Mesodermal cell (in vitro differentiated cells): ENCODE measurements around the gene ARHGDIG.
"Not testable (repeated sequence)": the region's sequence is repeated elsewhere in the genome, so short reads cannot be mapped to it uniquely, and the experiment has no call there.

Source experiments
- H3K27ac ChIP-seq: 2 replicates; pipeline ENCODE4 v1.7.0; 2013; ENCODE audit warnings: mild to moderate bottlenecking, low read depth, low read length, moderate library complexity; ENCODE audit not compliant: severe bottlenecking
- H3K36me3 ChIP-seq: 2 replicates; pipeline ENCODE4 v1.7.1; 2013; ENCODE audit warnings: mild to moderate bottlenecking, low read length, moderate library complexity; ENCODE audit not compliant: control insufficient read depth, insufficient read depth
- H3K4me1 ChIP-seq: one replicate; pipeline ENCODE4 v1.7.1; 2013; ENCODE audit warnings: mild to moderate bottlenecking, low read length; ENCODE audit not compliant: insufficient read depth, control insufficient read depth, poor library complexity, severe bottlenecking
- H3K4me3 ChIP-seq: 2 replicates; pipeline ENCODE4 v1.7.0; 2013; ENCODE audit warnings: low read length, control low read depth, mild to moderate bottlenecking; ENCODE audit not compliant: insufficient read depth, poor library complexity, severe bottlenecking; ENCODE audit errors: extremely low read depth
- H3K9me3 ChIP-seq: 2 replicates; pipeline ENCODE4 v1.7.1; 2013; ENCODE audit warnings: mild to moderate bottlenecking, low read length, moderate library complexity; ENCODE audit not compliant: control insufficient read depth
- WGBS, 2 experiments: methylation state at CpG; one replicate each; pipeline ENCODE4 v1.1.5; 2013; ENCODE audit warnings: missing lambda C conversion rate in 2 of 2; ENCODE audit not compliant: insufficient coverage in 2 of 2; 5-methylcytosine and 5-hydroxymethylcytosine counted together

Gene ARHGDIG

GRCh38 chr16:252366-253337, 27.7 kb upstream of the ARHGDIG start:
- Histone ChIP-seq H3K9me3 (no peaks in the 10 kb centered on the region), H3K4me3 (no peak overlapping the region), H3K27ac (no peak overlapping the region), H3K36me3 (peaks cover 34% of the 10 kb centered on the region), H3K4me1 (peaks cover 5% of the 10 kb centered on the region)
- WGBS, 2 experiments, result 90 to 96% methylated on average over 14 to 19 of the region's 30 CpGs

GRCh38 chr16:253833-254232, 26.6 kb upstream of the ARHGDIG start:
- peaks cover 34% of the 10 kb centered on the region for H3K36me3 ChIP-seq
- H3K4me1 ChIP-seq, result peaks cover 5% of the 10 kb centered on the region
- no peak overlapping the region for H3K27ac ChIP-seq
- H3K4me3 ChIP-seq, result no peak overlapping the region
- no peaks in the 10 kb centered on the region for H3K9me3 ChIP-seq
- WGBS, 2 experiments, result 92 to 99% methylated on average over 6 of the region's 6 CpGs

- Histone ChIP-seq H3K36me3 (peaks cover 38% of the 10 kb centered on the region), H3K27ac (no peak overlapping the region), H3K9me3 (no peaks in the 10 kb centered on the region), H3K4me3 (no peak overlapping the region), H3K4me1 (peaks cover 5% of the 10 kb centered on the region)
- WGBS, 2 experiments, result 91 to 95% methylated on average over 20 to 25 of the region's 25 CpGs
Measured at GRCh38 chr16:254461-254860, 25.9 kb upstream of the ARHGDIG start.

- Histone ChIP-seq H3K4me3 (no peak overlapping the region), H3K4me1 (peaks cover 2% of the 10 kb centered on the region), H3K27ac (no peak overlapping the region), H3K36me3 (peaks cover 42% of the 10 kb centered on the region), H3K9me3 (no peaks in the 10 kb centered on the region)
- 92 to 94% methylated on average over 2 to 4 of the region's 6 CpGs for WGBS, 2 experiments
Measured at GRCh38 chr16:255183-255582, 25.2 kb upstream of the ARHGDIG start.

- H3K36me3 ChIP-seq, result peaks cover 46% of the 10 kb centered on the region
- H3K4me3 ChIP-seq, H3K4me1 ChIP-seq, H3K9me3 ChIP-seq, H3K27ac ChIP-seq: not testable (repeated sequence)
- WGBS, 2 experiments, result 100% methylated on average over 2 of the region's 13 CpGs
Measured at GRCh38 chr16:258091-258490, 22.3 kb upstream of the ARHGDIG start.

GRCh38 chr16:259226-259625, 21.2 kb upstream of the ARHGDIG start:
- Histone ChIP-seq H3K27ac (no peak overlapping the region), H3K4me1 (no peaks in the 10 kb centered on the region), H3K36me3 (peaks cover 45% of the 10 kb centered on the region), H3K9me3 (no peaks in the 10 kb centered on the region), H3K4me3 (no peak overlapping the region)
- 94 to 95% methylated on average over 4 to 6 of the region's 10 CpGs for WGBS, 2 experiments

- H3K9me3 ChIP-seq, result no peaks in the 10 kb centered on the region
- peaks cover 43% of the 10 kb centered on the region for H3K36me3 ChIP-seq
- 90 to 94% methylated on average over 11 to 13 of the region's 13 CpGs for WGBS, 2 experiments
- no peaks in the 10 kb centered on the region for H3K4me1 ChIP-seq
- no peak overlapping the region for H3K4me3 ChIP-seq
- H3K27ac ChIP-seq, result no peak overlapping the region
Measured at GRCh38 chr16:259814-260253, 20.6 kb upstream of the ARHGDIG start.

- 94 to 97% methylated on average over 19 of the region's 19 CpGs for WGBS, 2 experiments
- H3K36me3 ChIP-seq, result peaks cover 40% of the 10 kb centered on the region
Measured at GRCh38 chr16:260326-260725, 20.1 kb upstream of the ARHGDIG start.

GRCh38 chr16:261031-261691, 19.2 kb upstream of the ARHGDIG start:
- Histone ChIP-seq H3K36me3 (peaks cover 35% of the 10 kb centered on the region), H3K27ac (no peak overlapping the region), H3K4me3 (no peak overlapping the region), H3K4me1 (no peaks in the 10 kb centered on the region), H3K9me3 (no peaks in the 10 kb centered on the region)
- WGBS, 2 experiments, result 98% methylated on average over 26 to 28 of the region's 28 CpGs

More at GRCh38 chr16:260326-260725, 20.1 kb upstream of the ARHGDIG start:
- Histone ChIP-seq H3K9me3 (no peaks in the 10 kb centered on the region), H3K4me1 (no peaks in the 10 kb centered on the region), H3K27ac (no peak overlapping the region), H3K4me3 (no peak overlapping the region)

- WGBS, 2 experiments, result 93 to 96% methylated on average over 22 to 29 of the region's 29 CpGs
- H3K4me3 ChIP-seq, result no peak overlapping the region
- no peaks in the 10 kb centered on the region for H3K4me1 ChIP-seq
- H3K9me3 ChIP-seq, result no peaks in the 10 kb centered on the region
- H3K36me3 ChIP-seq, result peaks cover 33% of the 10 kb centered on the region
- no peak overlapping the region for H3K27ac ChIP-seq
Measured at GRCh38 chr16:262121-262745, 18.2 kb upstream of the ARHGDIG start.
